Stimulated activated CD4-positive, alpha-beta T cell treated with anti-CD3 and anti-CD28 coated beads, Interleukin-2, amount 100 ng/mL, for 4 hours (primary cell): ENCODE data around the gene ABCF2.

Source experiments
- DNase-seq: peaks from one replicate; pipeline ENCODE4 v3.0.0-alpha.2; 2020; ENCODE audit warnings: low read depth

The ABCF2 gene

GRCh38 chr7:151225948-151226510 lies 976 bp downstream of the ABCF2 start:
- DNase-seq = no peak

- no peak for DNase-seq
These were observed 3.3 kb downstream of the ABCF2 start for GRCh38 chr7:151223728-151224127.

GRCh38 chr7:151218170-151218569 lies 8.8 kb downstream of the ABCF2 start:
- DNase-seq = no peak

GRCh38 chr7:151215396-151215795 lies 11.6 kb downstream of the ABCF2 start:
- no peak for DNase-seq

- DNase-seq = no peak
These were observed 13.2 kb downstream of the ABCF2 start for GRCh38 chr7:151213826-151214225.

- no peak for DNase-seq
These were observed 14.4 kb downstream of the ABCF2 start for GRCh38 chr7:151212626-151213025.

GRCh38 chr7:151211155-151211772 lies 15.7 kb downstream of the ABCF2 start:
- no peak for DNase-seq

GRCh38 chr7:151210087-151210854 lies 16.7 kb downstream of the ABCF2 start, which contains the start of gene H2BK1:
Gene H2BK1, minus strand, starts transcription at chr7:151210488. Its CDS starts 170 bp downstream, at chr7:151210318.
- no peak for DNase-seq

GRCh38 chr7:151209588-151209987 lies 17.4 kb downstream of the ABCF2 start:
- no peak for DNase-seq

- DNase-seq = no peak
These were observed 18.6 kb downstream of the ABCF2 start for GRCh38 chr7:151208253-151208862.

- no peak for DNase-seq
These were observed 19.2 kb downstream of the ABCF2 start for GRCh38 chr7:151207804-151208203.

- DNase-seq = no peak
These were observed 19.7 kb downstream of the ABCF2 start for GRCh38 chr7:151207315-151207714.

- no peak for DNase-seq
These were observed 20.1 kb downstream of the ABCF2 start for GRCh38 chr7:151206914-151207313.

- DNase-seq = no peak
These were observed 21.3 kb downstream of the ABCF2 start for GRCh38 chr7:151205730-151206129.

- no peak for DNase-seq
These were observed 22.5 kb downstream of the ABCF2 start for GRCh38 chr7:151204383-151205032.

GRCh38 chr7:151202836-151203235 lies 24.2 kb downstream of the ABCF2 start:
- DNase-seq = no peak

- DNase-seq = no peak
These were observed 25.3 kb downstream of the ABCF2 start for GRCh38 chr7:151201751-151202150.

- no peak for DNase-seq
These were observed 25.7 kb downstream of the ABCF2 start for GRCh38 chr7:151201344-151201743.

GRCh38 chr7:151198945-151199848 lies 27.8 kb downstream of the ABCF2 start:
- DNase-seq = no peak

GRCh38 chr7:151197932-151198331 lies 29.1 kb downstream of the ABCF2 start:
- no peak for DNase-seq
